Mesenchymal stem cell (in vitro differentiated cells and primary cell): ENCODE data around the gene F2RL1.
A peak's percentile ranks its signal among the peaks of the same experiment; 100 is the strongest.
"Not testable (repeated sequence)": the region's sequence is repeated elsewhere in the genome, so short reads cannot be mapped to it uniquely, and the experiment has no call there.

Experiments
- DNase-seq: peaks from one replicate; pipeline ENCODE4 v3.0.0-alpha.2; 2013
- H2AFZ ChIP-seq: one replicate; pipeline ENCODE4 v1.6.1; 2013; ENCODE audit warnings: low read depth, mild to moderate bottlenecking, control low read depth, inconsistent platforms, low read length, moderate library complexity
- H2AK5ac ChIP-seq: 2 replicates; pipeline ENCODE4 v1.6.1; 2013; ENCODE audit warnings: low read length, moderate library complexity, mild to moderate bottlenecking, inconsistent platforms; ENCODE audit not compliant: severe bottlenecking
- H2BK120ac ChIP-seq: one replicate; pipeline ENCODE4 v1.6.1; 2013; ENCODE audit warnings: low read depth, mild to moderate bottlenecking, inconsistent platforms, low read length, moderate library complexity
- H2BK12ac ChIP-seq, 2 experiments: one replicate each; pipeline ENCODE4 v1.6.1; 2013; ENCODE audit warnings: inconsistent platforms in 2 of 2, low read length in 2 of 2, mild to moderate bottlenecking in 2 of 2, moderate library complexity in 2 of 2, control low read depth in 1 of 2
- H2BK15ac ChIP-seq: one replicate; pipeline ENCODE4 v1.6.1; 2013; ENCODE audit warnings: mild to moderate bottlenecking, low read depth, inconsistent platforms; ENCODE audit not compliant: poor library complexity, severe bottlenecking
- H2BK5ac ChIP-seq: 2 replicates; pipeline ENCODE4 v1.6.1; 2013; ENCODE audit warnings: low read depth, mild to moderate bottlenecking, low read length, control low read depth, inconsistent platforms; ENCODE audit not compliant: poor library complexity, severe bottlenecking
- H3K14ac ChIP-seq, 2 experiments: one replicate each; pipeline ENCODE4 v1.6.1; 2013; ENCODE audit warnings: inconsistent platforms in 2 of 2, low read length in 2 of 2, control low read depth in 1 of 2, mild to moderate bottlenecking in 1 of 2, moderate library complexity in 1 of 2
- H3K18ac ChIP-seq, 2 experiments: one replicate each; pipeline ENCODE4 v1.6.1; 2013; ENCODE audit warnings: inconsistent platforms in 2 of 2, low read length in 2 of 2, control low read depth in 1 of 2, low read depth in 1 of 2, mild to moderate bottlenecking in 1 of 2
- H3K23ac ChIP-seq, 2 experiments: one replicate each; pipeline ENCODE4 v1.6.1; 2013; ENCODE audit warnings: inconsistent platforms in 2 of 2, low read length in 2 of 2, mild to moderate bottlenecking in 2 of 2, moderate library complexity in 2 of 2, control low read depth in 1 of 2
- H3K27ac ChIP-seq: 2 replicates; pipeline ENCODE4 v1.5.1; 2013; ENCODE audit warnings: mild to moderate bottlenecking, moderate library complexity, low read length, control low read depth, inconsistent platforms; ENCODE audit not compliant: poor library complexity, severe bottlenecking
- H3K27me3 ChIP-seq, 2 experiments: 2 replicates each; pipeline versions ENCODE4 v1.6.1 to v1.7.0; 2013; ENCODE audit warnings: low read length in 2 of 2, mild to moderate bottlenecking in 2 of 2, moderate library complexity in 2 of 2, control low read depth in 1 of 2, inconsistent platforms in 1 of 2; ENCODE audit not compliant: control insufficient read depth in 1 of 2, insufficient read depth in 1 of 2
- H3K36me3 ChIP-seq, 2 experiments: 2 replicates each; pipeline versions ENCODE4 v1.6.1 to v1.7.0; 2013; ENCODE audit warnings: low read length in 2 of 2, control low read depth in 1 of 2, inconsistent platforms in 1 of 2, low read depth in 1 of 2, mild to moderate bottlenecking in 1 of 2; ENCODE audit not compliant: insufficient read depth in 2 of 2, control insufficient read depth in 1 of 2
- H3K4ac ChIP-seq, 2 experiments: one replicate each; pipeline ENCODE4 v1.6.1; 2013; ENCODE audit warnings: inconsistent platforms in 2 of 2, low read length in 2 of 2, mild to moderate bottlenecking in 2 of 2, moderate library complexity in 2 of 2, control low read depth in 1 of 2, low read depth in 1 of 2
- H3K4me1 ChIP-seq: 2 replicates; pipeline ENCODE4 v1.6.1; 2013; ENCODE audit warnings: low read depth, low read length, control low read depth; ENCODE audit not compliant: control insufficient read depth, insufficient read depth
- H3K4me2 ChIP-seq: 2 replicates; pipeline ENCODE4 v1.6.1; 2013; ENCODE audit warnings: low read length, mild to moderate bottlenecking, inconsistent platforms; ENCODE audit not compliant: poor library complexity, severe bottlenecking
- H3K4me3 ChIP-seq, 2 experiments: 2 replicates each; pipeline versions ENCODE4 v1.5.1 to v1.7.0; 2013; ENCODE audit warnings: low read length in 2 of 2, mild to moderate bottlenecking in 2 of 2, control low read depth in 1 of 2, low read depth in 1 of 2; ENCODE audit not compliant: insufficient read depth in 1 of 2
- H3K79me1 ChIP-seq: replicated peaks from 2 replicates; pipeline ENCODE4 v1.6.1; 2013; ENCODE audit warnings: mild to moderate bottlenecking, control low read depth, low read length, inconsistent platforms; ENCODE audit not compliant: poor library complexity, severe bottlenecking
- H3K9ac ChIP-seq: 2 replicates; pipeline ENCODE4 v1.7.0; 2013; ENCODE audit warnings: mild to moderate bottlenecking, low read length, moderate library complexity
- H3K9me3 ChIP-seq: 2 replicates; pipeline ENCODE4 v1.7.0; 2013; ENCODE audit warnings: mild to moderate bottlenecking, low read length; ENCODE audit not compliant: control insufficient read depth
- H4K8ac ChIP-seq: one replicate; pipeline ENCODE4 v1.6.1; 2013; ENCODE audit warnings: inconsistent platforms, mild to moderate bottlenecking, low read length, moderate library complexity
- H4K91ac ChIP-seq: one replicate; pipeline ENCODE4 v1.6.1; 2013; ENCODE audit warnings: mild to moderate bottlenecking, low read length, inconsistent platforms
- WGBS: methylation state at CpG from one replicate; pipeline ENCODE4 v1.1.7; 2013; ENCODE audit warnings: mixed read lengths; 5-methylcytosine and 5-hydroxymethylcytosine counted together

F2RL1 gene

GRCh38 chr5:76782444-76782843 lies 36.4 kb upstream of the F2RL1 start:
- H3K4me3 ChIP-seq: no peak overlapping the region
- H3K14ac ChIP-seq: no peak overlapping the region
- no peak overlapping the region for H2BK120ac ChIP-seq
- no peak overlapping the region for H2BK5ac ChIP-seq
- peak overlapping the region in 1 of 2 experiments; percentile 58 for H3K4ac ChIP-seq
- no peak overlapping the region for H4K91ac ChIP-seq
- peak overlapping the region in 1 of 2 experiments; percentile 71 for H2BK12ac ChIP-seq
- no peak overlapping the region for H3K9ac ChIP-seq
- H2AK5ac ChIP-seq: no peak overlapping the region
- H3K36me3 ChIP-seq: no peaks in the 10 kb centered on the region
- no peaks in the 10 kb centered on the region for H3K9me3 ChIP-seq
- no peak overlapping the region for H2AFZ ChIP-seq
- H2BK15ac ChIP-seq: no peak overlapping the region
- H3K79me1 ChIP-seq: no peaks in the 10 kb centered on the region
- H3K4me2 ChIP-seq: no peak overlapping the region
- no peaks in the 10 kb centered on the region for H3K27me3 ChIP-seq
- WGBS: 85% methylated on average over 3 of the region's 3 CpGs
- DNase-seq: no peak
- peaks cover 6% of the 10 kb centered on the region for H3K4me1 ChIP-seq
- no peak overlapping the region for H3K27ac ChIP-seq
- no peak overlapping the region for H4K8ac ChIP-seq
- H3K18ac ChIP-seq: peak overlapping the region in 1 of 2 experiments; percentile 48
- no peak overlapping the region for H3K23ac ChIP-seq

GRCh38 chr5:76787237-76787636 lies 31.6 kb upstream of the F2RL1 start:
- peak overlapping the region; percentile 21 for H3K4me2 ChIP-seq
- no peak overlapping the region for H3K4ac ChIP-seq
- H3K79me1 ChIP-seq: peaks cover 2% of the 10 kb centered on the region
- H3K27ac ChIP-seq: peak overlapping the region; percentile 73
- peak; percentile 54 for DNase-seq
- H2BK12ac ChIP-seq: peak overlapping the region; percentile 48 to 56
- peak overlapping the region in 1 of 2 experiments; percentile 1 for H3K18ac ChIP-seq
- H4K8ac ChIP-seq: peak overlapping the region; percentile 45
- no peak overlapping the region for H2AK5ac ChIP-seq
- no peaks in the 10 kb centered on the region for H3K27me3 ChIP-seq
- H3K14ac ChIP-seq: peak overlapping the region in 1 of 2 experiments; percentile 2
- peak overlapping the region; percentile 80 for H2BK120ac ChIP-seq
- peaks cover 11% of the 10 kb centered on the region for H3K4me1 ChIP-seq
- H3K4me3 ChIP-seq: no peak overlapping the region
- no peak overlapping the region for H2AFZ ChIP-seq
- peak overlapping the region; percentile 21 for H3K9ac ChIP-seq
- no peak overlapping the region for H4K91ac ChIP-seq
- no peaks in the 10 kb centered on the region for H3K36me3 ChIP-seq
- no peak overlapping the region for H2BK5ac ChIP-seq
- H2BK15ac ChIP-seq: no peak overlapping the region
- H3K9me3 ChIP-seq: no peaks in the 10 kb centered on the region
- H3K23ac ChIP-seq: no peak overlapping the region
- 83% methylated on average over 2 of the region's 2 CpGs for WGBS

GRCh38 chr5:76788362-76788761 lies 30.5 kb upstream of the F2RL1 start:
- peaks cover 2% of the 10 kb centered on the region for H3K79me1 ChIP-seq
- peaks cover 11% of the 10 kb centered on the region for H3K4me1 ChIP-seq
- H4K91ac ChIP-seq: no peak overlapping the region
- H2AFZ ChIP-seq: no peak overlapping the region
- H2BK15ac ChIP-seq: no peak overlapping the region
- H3K4ac ChIP-seq: peak overlapping the region; percentile 35 to 89
- peak overlapping the region; percentile 64 for H2BK120ac ChIP-seq
- H2AK5ac ChIP-seq: peak overlapping the region; percentile 96
- no peaks in the 10 kb centered on the region for H3K36me3 ChIP-seq
- no peak overlapping the region for H3K27ac ChIP-seq
- H2BK12ac ChIP-seq: peak overlapping the region; percentile 86 to 94
- H2BK5ac ChIP-seq: no peak overlapping the region
- no peak overlapping the region for H3K4me3 ChIP-seq
- no peak overlapping the region for H3K4me2 ChIP-seq
- H4K8ac ChIP-seq: peak overlapping the region; percentile 76
- WGBS: 93% methylated on average over 3 of the region's 6 CpGs
- no peak for DNase-seq
- H3K14ac ChIP-seq: peak overlapping the region in 1 of 2 experiments; percentile 79
- no peaks in the 10 kb centered on the region for H3K27me3 ChIP-seq
- no peak overlapping the region for H3K23ac ChIP-seq
- no peak overlapping the region for H3K9ac ChIP-seq
- H3K18ac ChIP-seq: peak overlapping the region; percentile 64 to 85
- H3K9me3 ChIP-seq: no peaks in the 10 kb centered on the region

GRCh38 chr5:76789275-76789674 lies 29.6 kb upstream of the F2RL1 start:
- not testable (repeated sequence) for H2AFZ ChIP-seq, H3K36me3 ChIP-seq, H3K27me3 ChIP-seq, H3K79me1 ChIP-seq, H3K14ac ChIP-seq, H3K4ac ChIP-seq, H3K4me2 ChIP-seq, H3K4me3 ChIP-seq, DNase-seq, H3K27ac ChIP-seq, H3K23ac ChIP-seq, H4K91ac ChIP-seq, H4K8ac ChIP-seq, H2AK5ac ChIP-seq, H2BK15ac ChIP-seq, H2BK5ac ChIP-seq, H3K9me3 ChIP-seq, H3K9ac ChIP-seq
- peaks cover 11% of the 10 kb centered on the region for H3K4me1 ChIP-seq
- H2BK120ac ChIP-seq: peak overlapping the region; percentile 4
- H2BK12ac ChIP-seq: peak overlapping the region; percentile 59 to 94
- 97% methylated on average over 10 of the region's 10 CpGs for WGBS
- peak overlapping the region in 1 of 2 experiments; percentile 87 for H3K18ac ChIP-seq
